IMR-90 (cell line): ENCODE results near the gene ITPK1.

ENCODE experiments used
- BHLHE40 ChIP-seq: fragments of 150-350 bp; IDR thresholded peaks from 2 replicates; pipeline ENCODE4 v1.6.1; 2016; ENCODE audit warnings: mild to moderate bottlenecking, low read depth, low read length
- CEBPB ChIP-seq: IDR thresholded peaks from 2 replicates; pipeline ENCODE4 v1.6.1; 2012; ENCODE audit warnings: low read depth, low read length, improper control_type of control experiment
- POLR2A ChIP-seq: IDR thresholded peaks from 2 replicates; pipeline ENCODE4 v1.6.1; 2012; ENCODE audit warnings: mild to moderate bottlenecking, low read depth, low read length
- SMC3 ChIP-seq: fragments of 150-350 bp; IDR thresholded peaks from 2 replicates; pipeline ENCODE4 v1.6.1; 2016; ENCODE audit warnings: low read depth, mild to moderate bottlenecking, antibody characterized with exemption, low read length, moderate library complexity
- TF ChIP-seq, protein P1 (sequence below): conservative IDR thresholded peaks from 2 replicates; pipeline ENCODE4 v1.5.1; 2012; ENCODE audit warnings: mild to moderate bottlenecking, low read depth, low read length, improper control_type of control experiment

DNA sequence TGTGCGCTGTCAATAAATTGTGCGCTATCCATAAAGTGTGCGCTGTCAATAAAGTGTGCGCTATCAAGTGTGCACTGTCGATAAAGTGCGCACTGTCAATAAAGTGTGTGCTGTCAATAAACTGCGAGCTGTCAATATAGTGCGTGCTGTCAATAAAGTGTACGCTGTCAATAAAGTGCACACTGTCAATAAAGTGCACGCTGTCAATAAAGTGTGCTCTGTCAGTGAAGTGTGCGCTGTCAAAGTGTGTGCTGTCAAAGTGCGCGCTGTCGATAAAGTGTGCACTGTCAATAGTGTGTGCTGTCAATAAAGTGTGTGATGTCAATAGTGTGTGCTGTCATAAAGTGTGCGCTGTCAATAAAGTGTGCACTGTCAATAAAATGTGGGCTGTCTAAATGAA, 195.7 kb downstream of the ITPK1 start:
- TF ChIP-seq, protein P1, sequence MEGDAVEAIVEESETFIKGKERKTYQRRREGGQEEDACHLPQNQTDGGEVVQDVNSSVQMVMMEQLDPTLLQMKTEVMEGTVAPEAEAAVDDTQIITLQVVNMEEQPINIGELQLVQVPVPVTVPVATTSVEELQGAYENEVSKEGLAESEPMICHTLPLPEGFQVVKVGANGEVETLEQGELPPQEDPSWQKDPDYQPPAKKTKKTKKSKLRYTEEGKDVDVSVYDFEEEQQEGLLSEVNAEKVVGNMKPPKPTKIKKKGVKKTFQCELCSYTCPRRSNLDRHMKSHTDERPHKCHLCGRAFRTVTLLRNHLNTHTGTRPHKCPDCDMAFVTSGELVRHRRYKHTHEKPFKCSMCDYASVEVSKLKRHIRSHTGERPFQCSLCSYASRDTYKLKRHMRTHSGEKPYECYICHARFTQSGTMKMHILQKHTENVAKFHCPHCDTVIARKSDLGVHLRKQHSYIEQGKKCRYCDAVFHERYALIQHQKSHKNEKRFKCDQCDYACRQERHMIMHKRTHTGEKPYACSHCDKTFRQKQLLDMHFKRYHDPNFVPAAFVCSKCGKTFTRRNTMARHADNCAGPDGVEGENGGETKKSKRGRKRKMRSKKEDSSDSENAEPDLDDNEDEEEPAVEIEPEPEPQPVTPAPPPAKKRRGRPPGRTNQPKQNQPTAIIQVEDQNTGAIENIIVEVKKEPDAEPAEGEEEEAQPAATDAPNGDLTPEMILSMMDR = no peak
- TF ChIP-seq POLR2A (no peak), CEBPB (no peak), SMC3 (no peak), BHLHE40 (no peak)
